HepG2 (cell line): ENCODE data around the gene ADCY10.

Experiments used
- BRCA1 ChIP-seq: sonication (generic); formaldehyde crosslinking; IDR thresholded peaks from 2 replicates; pipeline ENCODE4 v1.4.0; 2020; ENCODE audit warnings: missing genetic modification reagents
- MAX ChIP-seq: IDR thresholded peaks from 2 replicates; pipeline ENCODE4 v1.6.1; 2012; ENCODE audit warnings: inconsistent platforms
- MYC ChIP-seq: sonication (generic); formaldehyde crosslinking; IDR thresholded peaks from 2 replicates; pipeline ENCODE4 v1.9.0; 2021; ENCODE audit warnings: missing genetic modification reagents, borderline replicate concordance
- NFE2L2 ChIP-seq: fragments of 150-350 bp; IDR thresholded peaks from 2 replicates; pipeline ENCODE4 v1.6.1; 2014; ENCODE audit warnings: low read length
- PHF21A ChIP-seq: sonication (generic); formaldehyde crosslinking; IDR thresholded peaks from 2 replicates; pipeline ENCODE4 v1.5.0; 2020; ENCODE audit warnings: mild to moderate bottlenecking, missing genetic modification reagents
- POLR2A ChIP-seq, 2 experiments: IDR thresholded peaks; 2 replicates each; pipeline ENCODE4 v1.6.1; 2011; ENCODE audit warnings: low read depth in 2 of 2, low read length in 2 of 2, mild to moderate bottlenecking in 1 of 2, moderate library complexity in 1 of 2; ENCODE audit not compliant: insufficient read depth in 1 of 2
- SMAD9 ChIP-seq: sonication (generic); formaldehyde crosslinking; IDR thresholded peaks from 2 replicates; pipeline ENCODE4 v1.5.1; 2020; ENCODE audit warnings: mild to moderate bottlenecking, missing genetic modification reagents
- SNAPC2 ChIP-seq: sonication (generic); formaldehyde crosslinking; IDR thresholded peaks from 2 replicates; pipeline ENCODE4 v1.8.1; 2022; ENCODE audit warnings: mild to moderate bottlenecking, missing genetic modification reagents

GRCh38 chr1:167862432-167863076 is 51.4 kb downstream of the ADCY10 start:
- TF ChIP-seq MYC (CRISPR knock-in tag) (no peak), SMAD9 (CRISPR knock-in tag) (no peak), NFE2L2 (no peak), PHF21A (CRISPR knock-in tag) (no peak), MAX (no peak), SNAPC2 (CRISPR knock-in tag) (no peak), BRCA1 (CRISPR knock-in tag) (no peak), POLR2A (IDR thresholded peaks at IDR 0.05; ENCODE audit: insufficient read depth in 1 of 2, low read depth in 2 of 2, low read length in 2 of 2) (no peak)
